ENCODE results near the gene HYAL1.

DNA sequence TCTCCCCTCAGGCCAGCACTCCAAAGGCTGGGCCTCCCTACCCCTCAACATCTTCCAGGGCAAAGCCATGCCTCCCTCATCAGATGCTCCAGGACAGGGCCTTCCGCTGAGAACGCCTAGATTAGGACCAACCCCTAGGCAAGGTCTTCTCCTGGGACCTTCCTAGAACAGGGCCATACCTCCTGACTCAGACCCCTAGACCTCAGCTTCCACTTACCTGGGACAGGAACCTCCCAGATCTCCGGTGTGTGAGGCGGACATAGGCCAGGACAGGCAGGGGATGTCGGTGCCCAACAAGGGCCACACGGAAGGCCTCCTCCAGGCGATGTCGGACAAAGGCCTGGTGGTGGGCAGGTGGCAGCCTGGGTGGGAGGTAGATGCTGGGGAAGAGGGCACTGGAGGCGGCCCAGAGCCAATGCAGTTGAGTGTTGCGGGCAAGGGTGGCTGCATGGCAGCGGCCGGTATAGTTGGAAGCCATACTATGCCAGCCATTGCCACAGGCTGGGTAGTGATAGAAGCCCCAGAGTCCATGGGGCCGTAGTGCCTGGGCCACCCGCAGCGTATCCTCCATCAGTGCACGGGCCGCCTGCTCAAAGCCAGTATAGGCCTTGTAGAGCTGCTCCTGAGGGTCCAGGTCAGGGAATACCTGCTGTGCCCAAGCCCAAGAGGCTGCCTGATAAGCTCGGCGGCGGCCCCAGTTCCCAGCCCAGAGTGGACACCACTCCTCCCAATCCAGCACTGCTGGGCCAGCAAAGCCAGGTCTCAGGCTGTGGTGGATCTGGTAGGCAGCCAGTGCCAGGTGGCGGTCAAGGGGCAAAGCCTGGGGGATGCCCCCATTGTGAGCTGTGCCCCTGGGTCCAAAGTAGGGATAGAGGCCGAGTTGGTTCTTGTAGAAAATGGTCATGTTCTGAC, 8.6 kb downstream of the HYAL1 start:
- TF ChIP-seq, protein P1, sequence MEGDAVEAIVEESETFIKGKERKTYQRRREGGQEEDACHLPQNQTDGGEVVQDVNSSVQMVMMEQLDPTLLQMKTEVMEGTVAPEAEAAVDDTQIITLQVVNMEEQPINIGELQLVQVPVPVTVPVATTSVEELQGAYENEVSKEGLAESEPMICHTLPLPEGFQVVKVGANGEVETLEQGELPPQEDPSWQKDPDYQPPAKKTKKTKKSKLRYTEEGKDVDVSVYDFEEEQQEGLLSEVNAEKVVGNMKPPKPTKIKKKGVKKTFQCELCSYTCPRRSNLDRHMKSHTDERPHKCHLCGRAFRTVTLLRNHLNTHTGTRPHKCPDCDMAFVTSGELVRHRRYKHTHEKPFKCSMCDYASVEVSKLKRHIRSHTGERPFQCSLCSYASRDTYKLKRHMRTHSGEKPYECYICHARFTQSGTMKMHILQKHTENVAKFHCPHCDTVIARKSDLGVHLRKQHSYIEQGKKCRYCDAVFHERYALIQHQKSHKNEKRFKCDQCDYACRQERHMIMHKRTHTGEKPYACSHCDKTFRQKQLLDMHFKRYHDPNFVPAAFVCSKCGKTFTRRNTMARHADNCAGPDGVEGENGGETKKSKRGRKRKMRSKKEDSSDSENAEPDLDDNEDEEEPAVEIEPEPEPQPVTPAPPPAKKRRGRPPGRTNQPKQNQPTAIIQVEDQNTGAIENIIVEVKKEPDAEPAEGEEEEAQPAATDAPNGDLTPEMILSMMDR (IDR thresholded peaks at IDR 0.05) = no peak
- no peak for TF ChIP-seq POLR2A (IDR thresholded peaks at IDR 0.05)
- TF ChIP-seq EP300 (IDR thresholded peaks at IDR 0.05) = no peak
